GM21367 (cell line): ENCODE measurements around the gene C3orf62.

Source experiments
- ATAC-seq: cut with Tn5 transposase; IDR thresholded peaks from one replicate; pipeline ENCODE4 v1.9.1; 2021; ENCODE audit not compliant: unreplicated experiment

Gene C3orf62

DNA sequence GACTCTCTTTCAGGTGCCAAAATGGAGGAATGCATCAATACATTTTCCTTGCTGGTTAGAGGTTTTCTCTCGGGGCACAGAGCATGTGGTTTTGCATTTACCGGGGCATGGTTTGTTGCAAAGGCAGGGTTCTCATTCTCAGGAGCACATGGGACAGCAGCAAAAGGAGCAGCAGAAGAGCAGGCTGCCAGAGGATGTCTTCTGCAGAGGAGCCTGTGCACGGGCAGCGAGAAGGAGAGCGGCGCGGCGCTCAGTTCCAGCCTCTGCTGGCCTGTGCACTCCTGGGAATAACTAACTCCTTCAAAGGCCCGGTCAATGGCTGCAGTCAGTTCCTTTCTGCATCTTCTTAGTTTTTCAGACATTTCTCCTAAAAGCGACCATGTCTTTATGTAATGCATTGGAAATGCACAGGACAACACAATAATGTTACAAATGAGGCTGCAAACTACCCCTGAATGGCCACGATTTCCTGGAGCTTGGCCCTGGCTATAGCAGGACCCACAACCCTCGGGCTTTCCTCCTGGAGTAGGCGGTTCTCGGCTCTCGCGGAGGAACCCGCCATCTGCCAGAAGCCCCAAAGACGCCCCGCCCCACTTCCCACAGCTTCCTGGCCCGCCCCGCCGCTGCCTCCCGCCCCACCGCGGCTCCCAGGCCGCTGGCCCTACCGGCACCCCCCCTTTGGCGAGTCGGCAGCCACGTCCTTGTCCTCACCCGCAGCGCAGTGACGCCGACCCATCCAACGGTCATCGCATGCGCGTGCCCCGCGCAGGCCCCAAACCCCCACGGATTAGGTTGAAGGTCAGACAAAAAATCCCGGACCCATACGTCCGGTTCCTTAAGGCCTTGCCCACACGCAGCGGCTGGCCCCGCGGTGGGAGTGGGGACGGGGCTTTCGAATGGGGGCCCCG, at the start of gene C3orf62:
Gene C3orf62 (minus strand): TSS at position 758 of the 908 bp plus-strand sequence. CDS start 360 bp downstream, at position 398.
- no peak for ATAC-seq

DNA sequence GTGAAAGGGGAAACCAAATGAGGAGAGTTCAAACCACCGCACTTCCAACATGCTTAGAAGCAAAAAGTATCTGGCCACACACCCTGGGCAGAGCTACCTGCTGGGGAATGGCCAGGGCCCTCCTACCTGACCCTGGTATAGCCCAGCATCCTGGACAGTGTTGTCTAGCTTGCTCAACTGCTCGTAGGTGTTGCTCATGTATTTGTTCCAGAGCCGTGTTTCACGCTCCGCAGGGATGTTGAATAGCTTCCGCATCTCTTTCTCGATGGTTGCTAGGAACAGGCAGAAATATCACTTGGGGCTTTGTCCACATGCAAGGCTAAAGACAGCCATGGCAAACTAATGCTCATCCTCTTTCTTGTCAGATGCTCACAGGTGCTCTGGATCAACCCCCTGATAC, 47.7 kb upstream of the C3orf62 start:
- ATAC-seq = no peak

DNA sequence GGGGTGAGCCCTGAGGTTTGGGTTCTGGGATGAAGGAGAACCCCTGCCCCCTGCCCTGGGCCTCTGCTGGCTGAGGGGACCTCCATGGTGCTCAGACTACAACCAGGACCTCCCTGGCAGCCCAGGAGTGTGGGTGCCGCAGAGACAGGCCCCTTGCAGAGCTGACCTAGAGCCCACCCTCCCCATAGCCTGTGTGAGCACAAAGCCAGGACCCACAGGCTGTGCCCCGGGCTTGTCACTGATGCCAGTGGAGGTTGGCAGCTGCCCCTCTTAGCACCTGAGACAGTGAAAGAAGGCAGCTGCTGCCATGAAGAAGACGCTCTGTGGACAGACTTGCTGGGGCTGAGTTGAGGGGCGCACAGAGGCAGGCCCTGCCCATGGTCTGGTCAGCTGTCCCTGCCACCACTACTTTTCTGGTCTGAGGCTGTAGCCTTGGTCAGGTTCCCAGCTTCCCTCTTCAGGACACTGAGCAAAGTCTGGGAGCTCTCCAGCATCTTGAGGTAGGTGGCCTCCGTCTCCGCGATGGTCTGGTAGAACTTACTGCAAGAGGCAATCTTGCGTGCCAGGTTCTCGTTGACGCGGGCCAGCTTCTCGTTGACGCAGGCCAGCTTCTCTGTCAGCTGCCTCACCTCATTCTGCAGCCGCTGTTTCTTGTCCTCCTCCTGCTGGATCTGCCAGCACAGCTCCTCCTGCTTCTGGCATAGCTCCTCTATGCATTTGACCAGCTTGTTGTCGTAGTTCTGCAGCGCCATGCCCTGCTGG, 39.8 kb upstream of the C3orf62 start:
- no peak for ATAC-seq

DNA sequence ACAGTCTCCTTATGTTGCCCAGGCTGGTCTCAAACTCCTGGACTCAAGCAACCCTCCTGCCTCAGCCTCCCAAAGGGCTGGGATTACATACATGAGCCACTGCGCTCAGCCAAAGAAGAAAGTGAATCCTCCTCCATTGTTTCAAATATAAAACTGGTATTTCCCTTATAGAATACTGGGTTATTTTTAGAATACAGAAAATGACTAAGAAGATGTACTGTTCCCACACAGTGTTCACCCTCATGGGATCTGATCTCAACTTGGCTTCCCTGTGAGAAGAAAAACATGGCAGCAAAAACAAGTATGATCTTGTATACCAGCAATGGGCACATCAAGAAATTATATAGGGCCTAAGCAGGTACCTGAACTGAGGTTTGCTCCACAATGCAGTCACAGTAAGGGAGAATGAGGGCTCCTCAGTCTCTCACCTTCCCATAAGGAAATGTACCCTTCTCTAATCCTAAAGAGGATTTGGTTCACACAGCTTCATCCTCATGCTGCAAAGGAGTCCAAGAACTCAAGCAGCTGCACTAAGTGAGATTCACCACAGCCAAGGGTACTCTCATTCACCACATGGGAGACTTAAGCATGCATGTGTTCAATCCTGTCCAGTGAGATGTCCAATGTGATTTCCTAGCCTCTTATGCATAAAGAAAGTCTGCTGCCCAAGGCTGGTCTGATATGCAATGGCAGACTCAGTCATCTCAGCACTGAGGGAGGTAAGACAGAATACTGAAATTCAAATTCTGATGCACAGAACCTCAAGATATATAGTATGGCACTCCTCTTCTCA, 37.1 kb upstream of the C3orf62 start:
- ATAC-seq = no peak

DNA sequence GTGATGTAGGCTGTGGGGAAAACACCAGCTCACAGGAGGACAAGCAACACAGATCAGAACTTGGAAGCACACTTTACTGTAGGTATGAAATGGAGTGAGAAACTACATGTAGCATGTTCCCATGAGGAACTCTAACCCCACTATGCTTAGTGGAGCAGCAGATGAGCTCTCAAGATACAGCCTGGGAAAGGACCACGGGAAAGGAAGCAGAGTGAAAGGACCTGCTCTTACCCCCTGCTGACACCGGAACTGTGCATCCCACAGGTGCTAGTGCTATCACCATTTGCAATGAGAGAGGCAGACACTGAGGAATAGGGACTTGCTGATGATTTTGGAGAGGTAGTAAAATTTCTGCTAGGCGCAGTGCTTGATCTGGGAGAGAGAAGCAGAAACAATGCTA, 34.3 kb upstream of the C3orf62 start:
- ATAC-seq = no peak

DNA sequence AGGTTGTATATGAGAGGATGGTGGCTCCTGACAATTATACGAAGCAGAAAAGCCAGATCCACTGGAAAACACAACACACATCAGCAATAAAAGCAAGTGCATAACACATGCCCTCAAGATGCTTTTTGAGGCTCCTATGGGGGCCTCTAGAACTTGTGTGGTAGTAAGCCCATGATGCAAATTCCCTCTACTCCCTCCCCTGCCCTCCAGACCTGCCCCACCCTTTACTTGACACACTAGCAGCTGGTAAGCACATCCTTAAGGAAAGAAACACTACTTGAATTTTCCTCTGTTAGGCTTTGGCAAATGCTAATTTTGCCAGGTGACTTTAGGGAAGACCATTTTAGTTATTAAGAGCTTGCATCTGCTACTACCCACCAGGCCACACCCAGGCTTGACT, 33.6 kb upstream of the C3orf62 start:
- ATAC-seq = no peak

DNA sequence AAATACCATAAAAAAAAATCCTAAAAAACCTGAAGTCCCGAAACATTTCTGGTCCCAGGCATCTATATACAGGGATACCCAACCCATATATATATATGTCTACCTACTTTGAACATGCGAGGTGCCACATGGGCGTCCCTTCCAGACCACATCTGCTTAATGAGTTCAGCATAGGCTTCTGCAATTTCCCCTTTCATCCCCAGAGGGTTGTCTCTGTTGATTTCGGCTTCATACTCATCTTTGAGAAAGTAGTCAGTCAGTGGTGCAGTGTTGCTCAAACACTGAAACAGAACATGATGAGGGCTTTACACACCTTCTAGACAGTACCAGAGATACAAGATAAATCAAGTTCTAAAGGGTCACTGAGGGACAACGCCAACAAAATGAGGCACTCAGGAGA, 28.6 kb upstream of the C3orf62 start:
- no peak for ATAC-seq

DNA sequence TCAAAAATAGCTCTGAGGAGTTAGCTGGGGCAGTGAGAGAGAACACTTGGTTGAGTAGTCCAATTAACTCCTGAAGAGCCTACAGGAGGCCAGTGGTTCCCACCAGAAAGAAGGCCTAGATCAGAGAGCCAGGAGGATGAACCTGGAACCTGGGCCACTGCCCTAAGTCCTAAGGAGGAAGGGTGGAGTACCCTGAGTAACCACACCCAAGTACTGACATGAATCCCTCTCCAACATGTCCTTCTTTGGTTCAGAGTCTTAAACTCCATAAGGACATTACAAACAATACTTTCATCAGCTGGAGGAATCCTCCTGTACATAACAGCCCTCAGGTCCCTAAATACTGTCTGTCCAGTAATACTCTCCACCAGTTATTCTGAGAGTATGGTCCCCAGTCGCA, 25.6 kb upstream of the C3orf62 start:
- no peak for ATAC-seq

DNA sequence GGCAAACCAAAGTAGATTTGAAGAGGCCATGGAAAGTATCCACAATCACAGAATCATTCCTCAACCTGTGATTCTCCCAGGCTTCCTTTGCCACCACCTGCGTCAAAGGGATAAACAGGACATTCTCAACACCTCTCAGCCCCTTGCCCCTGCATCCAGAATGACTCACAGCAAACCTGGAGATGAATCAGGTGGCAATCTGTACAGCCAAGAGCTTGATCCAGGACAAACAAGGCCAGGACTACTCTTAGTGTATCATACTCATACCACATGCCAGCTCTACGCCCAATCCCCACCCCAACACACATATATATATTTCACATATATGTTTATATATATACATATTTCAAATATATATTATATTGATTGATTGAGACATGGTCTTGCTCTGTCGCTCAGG, 23.6 kb upstream of the C3orf62 start:
- ATAC-seq = no peak

DNA sequence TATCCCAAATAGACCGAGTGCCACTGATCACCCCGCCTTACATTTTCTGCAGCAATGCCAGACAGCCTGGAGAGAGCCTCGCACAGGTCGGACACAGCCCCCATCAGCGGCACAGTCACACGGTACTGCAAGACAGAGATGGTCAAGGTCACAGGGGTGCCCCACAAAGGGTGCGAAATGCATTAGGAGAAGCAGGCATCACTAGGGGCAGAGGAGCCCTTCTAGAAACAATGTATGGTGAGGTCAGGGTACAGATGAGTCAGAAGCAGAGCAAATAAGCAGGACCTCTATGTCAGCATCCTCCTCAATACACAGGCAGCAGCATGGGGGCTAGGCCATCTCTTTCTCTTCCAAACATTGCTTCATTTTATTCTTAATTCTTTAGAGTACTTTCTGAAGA, 21.5 kb upstream of the C3orf62 start:
- ATAC-seq = no peak

DNA sequence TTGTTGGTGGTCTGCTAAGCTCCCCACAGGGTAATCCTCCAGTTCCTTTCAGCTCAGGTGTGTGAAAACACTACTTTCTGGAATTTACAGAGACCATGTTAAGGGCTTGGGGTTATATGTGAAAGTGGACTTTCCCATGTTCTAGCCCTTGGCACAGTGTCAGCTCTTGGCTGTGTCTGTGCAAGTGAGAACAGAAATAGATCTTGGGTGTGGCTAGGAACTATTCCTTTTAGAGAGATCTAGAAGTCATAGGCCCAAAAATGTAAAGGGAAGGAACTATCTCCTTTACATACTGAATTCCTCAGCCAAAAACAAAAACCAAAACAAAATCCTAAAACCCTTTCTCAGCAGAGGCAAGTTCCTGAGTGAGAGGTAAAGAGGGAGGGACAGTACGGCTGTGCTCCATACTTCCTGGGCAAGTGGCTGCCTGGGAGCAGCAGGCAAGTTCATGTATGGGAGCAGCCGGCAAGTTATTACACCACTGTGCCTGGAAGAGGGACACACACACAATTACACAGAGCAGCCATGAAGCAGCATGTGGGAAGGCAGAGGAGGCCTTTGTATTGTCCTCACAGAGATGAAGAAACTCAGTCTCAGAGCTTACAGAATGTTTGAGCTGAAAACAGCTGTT, 19.9 kb upstream of the C3orf62 start:
- no peak for ATAC-seq

DNA sequence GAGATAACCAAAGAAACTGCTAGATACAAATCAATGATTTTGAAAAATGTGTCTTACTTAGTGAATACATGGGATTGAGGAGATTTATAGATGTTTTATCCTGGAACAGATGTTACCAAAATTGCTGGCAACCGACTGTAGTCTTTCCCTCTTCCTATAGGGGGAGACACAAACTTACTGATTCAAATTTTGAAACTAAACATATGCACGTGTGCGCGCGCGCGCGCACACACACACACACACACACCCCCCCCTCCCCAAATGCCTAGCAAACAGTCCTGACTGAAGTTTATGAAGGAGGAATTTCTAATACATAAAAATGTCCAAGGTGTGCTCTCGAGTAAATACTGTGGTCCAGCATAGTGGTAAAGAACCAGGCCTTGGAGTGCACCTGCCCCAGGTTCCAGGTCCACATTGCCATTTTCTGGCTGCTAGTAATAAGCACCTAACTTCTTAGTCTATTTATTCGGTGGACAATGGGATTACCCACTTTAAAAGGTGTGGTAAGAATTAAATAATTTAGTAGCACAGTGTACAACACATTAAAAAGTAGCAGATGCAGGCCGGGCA, 18.5 kb upstream of the C3orf62 start:
- ATAC-seq = no peak

DNA sequence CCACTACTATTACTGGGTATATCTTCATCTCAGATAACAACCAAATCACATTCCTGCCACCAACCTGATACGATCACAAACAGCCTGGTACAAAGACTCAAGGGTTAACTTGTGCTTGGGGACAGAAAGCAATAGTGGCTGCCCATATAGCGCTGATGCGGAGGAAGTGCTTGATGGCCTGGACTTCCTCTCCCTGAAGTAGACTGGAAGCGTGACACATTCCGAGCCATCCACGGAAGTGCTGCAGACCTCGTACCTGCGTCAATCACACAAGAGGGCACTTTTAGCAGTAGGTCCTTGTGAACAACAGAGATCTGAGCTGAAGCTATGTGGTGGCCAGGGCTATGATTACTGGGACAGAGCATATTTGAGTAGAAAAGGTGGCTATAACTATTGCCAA, 17.3 kb upstream of the C3orf62 start:
- no peak for ATAC-seq

DNA sequence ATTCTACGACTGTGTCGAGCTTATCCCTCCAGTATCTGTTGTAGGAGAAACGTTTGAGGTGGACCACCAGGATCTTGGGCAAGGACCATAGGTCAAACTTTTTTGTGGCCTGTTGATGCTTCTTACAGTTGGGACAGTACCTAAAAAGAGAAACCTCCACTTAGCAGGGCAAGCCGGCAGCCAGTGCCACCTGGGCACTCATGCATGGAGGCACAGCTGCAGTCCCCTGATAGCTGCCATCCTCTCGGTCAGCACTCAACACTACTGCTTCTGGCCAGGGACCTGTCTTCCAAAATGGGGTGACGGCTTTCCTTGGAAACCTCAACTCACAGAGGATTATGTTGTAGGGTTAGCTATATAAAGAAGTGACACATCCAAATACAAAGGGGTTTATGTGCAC, 7.0 kb upstream of the C3orf62 start:
- no peak for ATAC-seq

DNA sequence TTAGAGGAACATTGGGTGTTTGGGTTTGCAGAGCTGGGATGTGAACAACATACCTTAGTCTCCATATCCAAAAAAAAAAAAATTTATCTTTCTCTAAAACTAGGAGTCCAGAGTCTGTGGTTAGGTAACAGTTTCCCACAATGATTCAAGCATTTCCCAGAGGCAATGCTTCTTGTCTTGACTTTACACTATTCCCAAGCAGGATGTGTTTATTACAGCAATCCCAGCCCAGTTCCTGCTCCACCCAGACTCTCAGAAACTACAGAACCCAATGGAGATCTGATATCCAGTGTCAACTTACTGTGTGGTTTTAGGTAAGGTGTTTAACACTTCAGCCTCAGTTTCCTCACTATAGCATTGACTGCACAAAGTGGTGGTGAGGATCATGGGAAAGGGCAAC, 2.3 kb upstream of the C3orf62 start:
- ATAC-seq = no peak

DNA sequence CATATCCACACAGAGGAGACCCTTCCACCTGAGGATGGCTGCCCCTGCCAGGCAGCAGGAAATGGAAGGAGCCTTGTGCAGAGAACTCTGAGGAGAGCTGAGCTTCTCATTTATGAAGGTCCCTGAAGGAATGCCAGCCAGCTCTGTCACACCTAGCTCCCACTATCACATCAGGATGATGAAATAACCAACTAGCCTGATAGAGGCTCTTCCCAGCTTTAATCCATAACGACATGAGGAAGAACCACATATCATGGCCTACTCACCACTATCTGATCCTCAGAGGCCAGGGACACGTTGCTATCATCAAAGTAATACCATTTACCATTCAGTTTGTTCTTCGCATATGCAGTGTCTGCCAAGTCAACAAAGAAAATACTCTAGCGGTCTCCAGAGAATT, 1.5 kb upstream of the C3orf62 start:
- ATAC-seq = no peak

DNA sequence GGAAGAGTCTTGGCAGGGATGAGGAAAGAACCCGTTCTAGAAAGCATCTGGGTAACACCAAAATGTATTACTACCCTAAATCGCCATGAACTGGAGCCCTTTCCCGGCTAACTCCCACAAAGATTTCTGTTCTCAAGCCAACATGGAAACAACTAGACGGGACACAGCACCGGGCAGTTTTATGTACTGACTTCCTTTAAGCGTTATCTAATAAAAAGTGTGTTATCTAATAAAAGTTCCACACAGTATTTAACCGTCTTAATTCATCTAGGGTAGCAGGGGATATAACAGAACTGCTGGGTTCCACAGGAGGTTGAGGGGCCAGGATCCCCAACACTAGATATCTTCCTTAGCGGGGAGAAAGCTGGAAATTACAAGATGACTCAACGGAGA, 347 bp upstream of the C3orf62 start:
- no peak for ATAC-seq

DNA sequence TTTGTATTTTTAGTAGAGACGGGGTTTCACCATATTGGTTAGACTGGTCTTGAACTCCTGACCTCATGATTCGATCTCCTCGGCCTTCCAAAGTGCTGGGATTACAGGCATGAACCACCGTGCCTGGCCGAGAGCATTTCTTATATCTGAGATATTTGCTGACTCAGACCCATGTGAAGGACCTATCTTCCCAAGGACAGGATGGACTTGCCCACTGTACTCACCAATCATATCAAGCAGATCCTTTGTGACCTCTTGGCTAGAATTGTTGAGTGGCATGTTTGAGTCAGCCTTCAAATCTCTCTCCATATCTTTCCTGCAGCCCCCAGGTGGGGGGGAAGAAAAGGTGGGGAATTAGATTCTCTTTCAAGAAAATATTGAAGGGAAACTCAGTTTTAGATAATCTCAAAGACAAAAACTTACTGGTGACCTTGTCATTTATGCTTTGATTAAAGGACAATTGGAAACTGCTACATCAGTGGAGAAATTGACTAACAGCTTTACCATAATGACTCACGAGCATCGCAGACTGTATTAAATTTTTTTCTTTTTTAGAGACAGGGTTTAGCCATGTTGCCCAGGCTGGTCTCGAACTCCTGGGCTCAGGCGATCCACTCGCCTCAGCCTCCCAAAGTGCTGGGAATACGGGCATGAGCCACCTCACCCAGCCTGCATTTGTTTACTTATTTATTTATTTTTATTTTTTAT, 3.1 kb downstream of the C3orf62 start:
- ATAC-seq = no peak

DNA sequence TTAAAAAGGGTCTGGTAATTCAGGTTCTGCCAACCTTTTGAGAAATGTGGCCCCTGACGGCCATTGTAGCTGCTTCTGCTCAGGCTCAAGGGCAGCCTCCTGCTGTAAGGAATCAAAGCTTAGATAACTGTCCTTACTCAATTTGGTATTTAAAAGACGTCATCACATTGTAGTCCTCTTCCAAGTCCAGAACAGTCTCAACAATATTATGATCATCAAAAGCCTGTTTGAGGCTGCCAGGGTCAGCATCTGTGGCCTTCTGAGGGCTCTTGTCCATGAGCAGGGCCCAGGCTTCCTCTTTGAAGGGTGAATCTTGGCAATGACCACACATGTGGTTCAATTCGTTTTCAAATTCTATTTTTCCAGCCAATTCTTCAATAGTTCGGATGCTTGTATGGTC, 6.0 kb downstream of the C3orf62 start:
- no peak for ATAC-seq

DNA sequence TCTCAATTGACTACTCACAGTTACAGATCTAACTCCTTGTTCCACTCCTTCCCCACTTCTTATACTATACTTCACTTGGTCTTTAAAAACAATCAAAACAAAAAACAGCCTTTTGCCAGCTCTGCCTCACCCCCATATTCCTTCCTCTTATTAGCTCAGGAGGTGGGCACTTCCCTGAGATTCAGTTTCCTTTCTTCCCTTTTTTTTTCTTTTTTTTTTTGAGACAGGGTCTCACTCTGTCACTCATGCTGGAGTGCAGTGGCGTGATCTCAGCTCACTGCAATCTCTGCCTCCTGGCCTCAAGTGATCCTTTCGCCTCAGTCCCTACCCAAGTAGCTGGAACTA, 6.9 kb downstream of the C3orf62 start:
- ATAC-seq = no peak
